ENCODE results near the gene POP4. TPM values are rescaled to one million over a fixed set of nuclear protein-coding genes. Genes with fewer than 3 reads are reported as not detected.

Gene POP4
- total and polyA plus RNA-seq, 2 of the 4 experiments (the other 2 are of a cell fraction): 65.1 to 87.2 TPM

GRCh38 chr19:29631450-29631849 is 25.4 kb downstream of the POP4 start:
- Histone ChIP-seq H3K4me1 (ENCODE audit: control insufficient read depth, insufficient read depth, low read length) (no peaks in the 10 kb centered on the region), H3K9me3 (ENCODE audit: control insufficient read depth, insufficient read depth, low read length) (no peaks in the 10 kb centered on the region), H3K23ac (ENCODE audit: low read depth, low read length) (no peak overlapping the region), H3K27me3 (ENCODE audit: control insufficient read depth, insufficient read depth, low read length) (no peaks in the 10 kb centered on the region; the same call in none of the 2 replicates), H2AK5ac (ENCODE audit: low read depth, low read length) (no peak overlapping the region), H4K5ac (ENCODE audit: low read depth, low read length) (no peak overlapping the region), H2BK15ac (ENCODE audit: low read depth, low read length) (no peak overlapping the region), H3K79me1 (ENCODE audit: low read depth in 1 of 2, low read length in 2 of 2) (no peaks in the 10 kb centered on the region), H3K4me2 (ENCODE audit: low read depth, low read length) (no peak overlapping the region), H2BK5ac (ENCODE audit: low read depth, low read length, poor library complexity, severe bottlenecking) (no peak overlapping the region), H4K8ac (ENCODE audit: low read depth in 2 of 2, low read length in 2 of 2) (no peak overlapping the region), H3K4ac (ENCODE audit: low read depth, low read length) (no peak overlapping the region), H3K18ac (ENCODE audit: low read depth, low read length) (no peak overlapping the region), H3K36me3 (ENCODE audit: control insufficient read depth, insufficient read depth, low read length) (no peaks in the 10 kb centered on the region), H3K4me3 (ENCODE audit: insufficient read depth, low read depth, low read length) (no peak overlapping the region), H2AFZ (replicated peaks; ENCODE audit: low read length, poor library complexity) (no peak overlapping the region), H2BK120ac (ENCODE audit: low read depth, low read length) (no peak overlapping the region), H3K9me1 (ENCODE audit: insufficient read depth, low read length) (no peaks in the 10 kb centered on the region), H4K91ac (ENCODE audit: insufficient read depth, low read depth, low read length) (no peak overlapping the region), H4K20me1 (ENCODE audit: insufficient read depth, low read length) (no peaks in the 10 kb centered on the region), H3K27ac (ENCODE audit: insufficient read depth, low read length) (no peak overlapping the region), H2BK20ac (ENCODE audit: low read depth, low read length) (no peak overlapping the region), H3K56ac (ENCODE audit: extremely low read depth, insufficient read depth, low read length) (no peak overlapping the region), H3K9ac (ENCODE audit: low read depth, low read length) (no peak overlapping the region), H2AK9ac (replicated peaks; ENCODE audit: low read depth, low read length, poor library complexity) (no peak overlapping the region), H3K14ac (replicated peaks; ENCODE audit: low read depth, low read length) (no peak overlapping the region)
- BruUV-seq (replicated peaks): no TSS peak
- DNase-seq: no peak
- POLR2A ChIA-PET (ENCODE audit: unreplicated experiment): no interaction called here
- CTCF ChIA-PET: interaction anchor here (0.7 kb wide), 1 partner anchor 103 kb away, joined by 4 read pairs; no protein-coding TSS in a partner anchor
- in situ Hi-C loops (cut with MboI; ENCODE audit: low sequenced_read_pairs): no loop called here
- intact Hi-C loops (cut with micrococcal nuclease): no loop called here
- ATAC-seq (ENCODE audit: low read depth): no peak
- 60% methylated on average over 1 of the region's 3 CpGs; no CpG with 5 or more reads in 1 of the 2 experiments for WGBS, 2 experiments (ENCODE audit: extremely low coverage in 2 of 2, insufficient read length in 1 of 2)
- dilution Hi-C loops (cut with HindIII; ENCODE audit: low sequenced_read_pairs, unreplicated experiment): no loop called here
- TF ChIP-seq BHLHE40 (IDR thresholded peaks at IDR 0.05; ENCODE audit: low read depth, low read length) (no peak), RCOR1 (IDR thresholded peaks at IDR 0.05; ENCODE audit: insufficient replicate concordance, low read length) (no peak), ELK1 (IDR thresholded peaks at IDR 0.05; ENCODE audit: borderline replicate concordance, low read depth, low read length) (no peak), RAD21 (IDR thresholded peaks at IDR 0.05; ENCODE audit: low read length) (no peak), SMC3 (IDR thresholded peaks at IDR 0.05; ENCODE audit: low read depth, low read length) (no peak)
